Kidney glomerular epithelial cell (primary cell): ENCODE measurements around the gene CRTAP.
"Not testable (repeated sequence)": the region's sequence is repeated elsewhere in the genome, so short reads cannot be mapped to it uniquely, and the experiment has no call there.

ENCODE experiments used
- DNase-seq: peaks from one replicate; lab custom pipeline; 2025; lab: John Stamatoyannopoulos, UW

The CRTAP gene

GRCh38 chr3:33113772-33114621 is at the start of gene CRTAP:
TSS of gene CRTAP (plus strand) at chr3:33114014. CDS start at chr3:33114078, 64 bp downstream.
- DNase-seq: peak; percentile 81

DNA sequence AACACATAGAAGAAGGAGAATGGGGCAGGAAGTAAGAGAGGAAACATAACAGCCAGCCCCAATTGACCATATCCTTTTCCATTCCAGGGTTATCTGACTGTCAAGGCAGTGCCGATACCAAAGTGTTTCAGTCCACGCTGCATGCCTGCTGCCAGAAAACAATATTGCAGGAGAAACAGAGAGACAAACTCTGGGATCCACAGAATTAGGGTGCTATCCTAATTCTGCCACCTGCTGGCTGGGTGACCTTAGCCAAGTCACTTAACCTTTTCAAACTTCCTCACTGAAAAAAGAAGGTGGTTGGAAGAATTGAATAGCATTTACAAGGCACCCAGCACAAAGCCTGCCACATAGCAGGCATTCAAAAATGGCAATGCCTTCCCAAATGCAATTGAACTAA is 48.9 kb upstream of the CRTAP start:
- no peak for DNase-seq

DNA sequence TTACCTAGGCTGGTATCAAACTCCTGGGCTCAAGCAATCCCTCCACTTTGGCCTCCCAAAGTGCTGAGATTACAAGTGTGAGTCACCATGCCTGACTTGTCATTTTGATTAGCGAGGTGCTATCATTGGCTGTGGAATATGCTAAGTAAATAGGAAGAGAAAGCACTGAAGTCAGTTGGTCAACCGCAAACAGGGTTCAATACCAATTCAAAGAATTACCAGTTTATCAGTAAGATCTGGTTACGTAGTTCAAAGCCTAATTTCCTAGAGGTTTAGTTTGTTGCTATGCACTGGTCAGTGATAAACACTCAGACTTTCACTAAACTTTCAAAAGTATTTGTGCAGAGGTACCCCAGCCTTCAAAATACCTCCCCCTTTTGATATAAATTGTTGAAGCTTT is 46.3 kb upstream of the CRTAP start:
- DNase-seq: no peak

- DNase-seq: not testable (repeated sequence)
Observed at GRCh38 chr3:33069862-33070261, 44.0 kb upstream of the CRTAP start.

DNA sequence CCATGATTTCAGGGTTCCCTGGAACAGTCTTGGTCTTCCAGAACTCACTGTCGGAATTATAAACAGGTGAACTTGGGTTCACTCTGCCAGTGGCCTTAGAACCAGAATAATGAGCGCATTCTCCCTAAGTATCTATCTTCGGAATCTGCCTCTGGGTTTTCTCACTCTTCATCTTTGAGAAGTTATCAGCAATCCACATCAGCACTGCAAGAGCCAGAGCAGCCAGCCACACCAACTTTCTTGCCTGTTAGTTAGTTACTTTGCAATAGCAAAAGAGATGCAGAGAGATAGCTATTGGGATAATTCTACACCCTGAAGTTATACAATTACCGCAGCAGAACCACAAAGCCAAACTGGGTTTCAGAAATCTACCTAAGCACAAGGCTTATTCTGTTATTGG is 42.6 kb upstream of the CRTAP start:
- DNase-seq: no peak

DNA sequence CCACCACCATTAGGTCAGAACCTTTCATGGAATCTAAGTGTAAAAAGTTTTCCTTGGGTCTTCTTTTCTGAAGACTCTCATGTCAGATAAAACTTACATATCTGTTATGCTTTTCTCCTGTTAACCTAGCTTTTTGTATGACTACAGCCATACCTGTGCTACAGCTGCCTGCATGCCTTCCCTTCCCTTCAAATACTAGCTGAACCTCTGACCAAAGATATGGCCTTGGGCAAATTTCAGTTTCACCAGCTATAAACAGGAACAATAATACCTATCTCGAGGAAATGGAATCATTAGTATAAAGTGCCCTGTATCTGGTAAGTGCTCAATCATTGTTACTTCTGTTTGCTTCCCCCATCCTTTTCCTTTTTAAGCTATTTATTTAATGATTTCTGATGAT is 41.9 kb upstream of the CRTAP start:
- DNase-seq: no peak

GRCh38 chr3:33074217-33075067 is 39.4 kb upstream of the CRTAP start:
- peak; percentile 61 for DNase-seq

- peak; percentile 47 for DNase-seq
Observed at GRCh38 chr3:33075995-33076394, 37.8 kb upstream of the CRTAP start.

DNA sequence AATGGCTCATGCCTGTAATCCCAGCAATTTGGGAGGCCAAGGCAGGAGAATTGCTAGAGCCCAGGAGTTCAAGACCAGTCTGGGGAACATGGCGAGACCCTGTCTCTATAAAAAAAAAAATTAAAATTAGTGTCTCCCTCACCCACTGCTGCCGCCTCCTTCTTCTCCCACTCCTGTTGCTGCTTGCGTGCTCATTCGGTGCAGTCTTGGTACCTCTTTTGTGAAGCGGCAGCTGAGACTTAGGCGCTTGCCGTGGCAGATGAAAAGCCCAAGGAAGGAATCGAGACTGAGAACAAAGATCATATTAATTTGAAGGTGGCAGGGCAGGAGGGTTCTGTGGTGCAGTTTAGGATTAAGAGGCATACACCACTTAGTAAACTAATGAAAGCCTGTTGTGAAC is 36.9 kb upstream of the CRTAP start:
- no peak for DNase-seq

- no peak for DNase-seq
Observed at GRCh38 chr3:33077976-33078375, 35.8 kb upstream of the CRTAP start.

GRCh38 chr3:33079813-33080212 is 34.0 kb upstream of the CRTAP start:
- not testable (repeated sequence) for DNase-seq

DNA sequence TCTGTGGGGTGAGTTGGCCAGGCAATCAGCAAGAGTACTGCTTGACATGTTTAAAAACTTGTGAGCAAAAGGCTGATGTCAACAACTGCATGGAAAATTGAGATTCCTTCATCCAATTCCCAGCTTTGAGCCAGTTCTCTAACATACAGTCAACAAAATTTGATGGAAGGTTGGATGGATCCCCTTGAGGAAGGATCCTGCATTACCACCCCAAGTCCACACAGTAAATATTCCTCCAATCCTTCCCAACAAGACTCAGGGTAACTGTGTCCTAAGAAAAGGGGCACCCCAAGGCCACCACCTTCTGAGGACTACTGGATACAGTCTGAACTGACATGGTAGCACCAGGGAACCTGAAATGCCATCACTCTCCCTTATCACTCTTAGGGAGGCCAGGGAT is 32.0 kb upstream of the CRTAP start:
- DNase-seq: no peak

DNA sequence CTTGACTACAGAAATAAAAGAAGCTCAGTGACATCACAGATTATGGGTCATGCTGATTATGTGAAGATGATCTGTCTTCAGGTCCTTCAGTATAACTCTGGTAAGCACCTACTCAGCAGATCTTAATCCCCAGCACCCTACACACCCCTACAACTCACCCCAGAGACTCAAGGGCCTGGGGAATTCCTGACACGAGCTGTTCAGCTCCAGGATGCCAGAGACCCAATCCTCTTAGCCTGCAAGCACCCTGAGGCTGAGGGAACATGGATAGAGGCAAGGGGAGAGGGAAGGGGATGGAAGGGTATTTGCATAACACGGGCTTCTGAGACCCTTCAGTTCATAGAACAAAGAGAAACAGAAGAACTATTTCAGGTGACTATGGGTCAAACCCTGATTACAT is 29.9 kb upstream of the CRTAP start:
- no peak for DNase-seq

DNA sequence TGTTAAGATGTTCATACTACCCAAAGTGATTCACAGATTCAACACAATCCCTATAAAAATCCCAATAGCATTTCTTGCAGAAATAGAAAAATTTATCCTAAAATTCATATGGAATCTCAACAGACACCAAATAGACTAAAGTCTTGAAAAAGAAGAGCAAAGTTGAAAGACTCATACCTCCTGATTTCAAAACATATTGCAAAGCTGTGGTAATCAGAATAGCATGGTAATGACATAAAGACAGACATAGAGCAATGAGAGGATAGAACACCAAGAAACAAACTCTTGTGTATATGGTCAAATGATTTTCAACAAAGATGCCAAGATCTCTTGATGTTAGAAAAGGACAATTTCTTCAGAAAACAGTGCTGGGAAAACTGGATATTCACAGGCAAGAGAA is 25.1 kb upstream of the CRTAP start:
- DNase-seq: no peak

- no peak for DNase-seq
Observed at GRCh38 chr3:33089515-33089914, 24.3 kb upstream of the CRTAP start.

GRCh38 chr3:33091746-33092145 is 22.1 kb upstream of the CRTAP start:
- no peak for DNase-seq

- no peak for DNase-seq
Observed at GRCh38 chr3:33092496-33093254, 21.1 kb upstream of the CRTAP start.

- DNase-seq: no peak
Observed at GRCh38 chr3:33093847-33094246, 20.0 kb upstream of the CRTAP start.

GRCh38 chr3:33095436-33095835 is 18.4 kb upstream of the CRTAP start:
- no peak for DNase-seq

DNA sequence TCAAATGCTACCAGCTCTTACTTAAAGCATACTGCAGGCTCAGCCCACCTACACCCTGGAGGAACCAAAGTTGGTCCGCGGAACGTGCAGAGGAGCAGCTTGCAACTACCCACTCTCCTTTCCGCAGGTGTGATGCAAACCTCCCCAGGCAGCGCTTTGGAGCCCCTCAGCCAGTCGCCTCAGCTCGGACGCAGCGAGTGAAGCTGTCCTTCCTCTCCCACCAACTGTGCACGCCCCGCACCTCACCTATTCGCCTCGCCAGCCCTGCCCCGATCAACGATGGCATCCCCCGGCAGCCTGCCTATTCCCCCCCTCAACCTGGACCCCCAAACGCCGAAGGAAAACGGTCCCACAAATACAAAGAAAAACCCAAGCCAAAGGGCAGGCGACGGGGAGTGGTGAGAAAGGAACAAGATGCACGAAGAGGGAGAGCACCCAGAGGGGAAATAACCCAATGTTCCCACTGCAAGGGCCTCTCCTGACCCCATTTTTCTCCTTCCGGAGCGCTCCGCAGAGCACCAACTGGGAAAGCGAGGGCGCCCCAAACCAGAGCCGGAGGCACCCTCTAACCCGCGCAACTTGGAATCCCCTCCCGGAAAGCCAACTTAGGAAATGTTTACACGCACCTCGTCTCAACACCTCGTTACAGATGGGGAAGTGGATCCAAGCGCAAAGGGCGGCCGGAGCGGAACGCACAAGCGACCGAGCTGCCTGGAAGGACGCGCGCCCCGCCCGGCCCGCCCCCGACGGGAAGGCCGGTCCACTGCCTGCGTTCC is 17.5 kb upstream of the CRTAP start:
- DNase-seq: peak; percentile 4

DNA sequence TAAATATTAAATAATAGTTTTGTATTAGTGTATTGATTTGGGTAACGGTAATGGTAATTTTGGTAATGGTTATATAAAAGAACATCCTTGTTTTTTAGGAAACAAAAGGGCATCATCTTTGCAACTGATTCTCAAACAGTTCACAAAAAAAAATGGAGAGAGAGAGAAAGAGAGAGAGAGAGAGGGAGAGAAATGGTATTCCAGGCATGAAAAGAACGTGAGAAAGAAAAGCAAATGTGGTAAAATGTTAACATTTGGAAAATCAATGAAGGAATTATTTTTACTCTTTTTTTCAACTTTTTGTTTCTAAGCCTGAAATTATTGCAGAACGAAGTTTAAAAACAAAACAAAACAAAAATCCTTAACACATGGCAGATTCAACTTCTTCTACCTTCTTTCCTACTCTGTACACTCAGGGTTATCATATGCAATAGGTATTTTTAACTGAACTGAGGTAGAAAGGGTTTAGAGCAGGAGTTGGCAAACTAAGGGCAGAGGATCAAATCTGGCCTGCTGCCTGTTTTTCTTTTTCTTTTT is 14.6 kb upstream of the CRTAP start:
- DNase-seq: no peak
